AG10803 (cell line): ENCODE data around the gene DLL1.

Experiments used
- DNase-seq: peaks from one replicate; pipeline ENCODE4 v3.0.0; 2010; ENCODE audit warnings: low read depth
- H3K4me3 ChIP-seq: 2 replicates; pipeline ENCODE4 v1.5.1; 2011; ENCODE audit warnings: mild to moderate bottlenecking, low read length, control low read depth
- CTCF ChIP-seq: conservative IDR thresholded peaks from 2 replicates; pipeline ENCODE4 v1.5.1; 2011; ENCODE audit warnings: mild to moderate bottlenecking, low read length, control low read depth, inconsistent platforms

Gene DLL1

DNA sequence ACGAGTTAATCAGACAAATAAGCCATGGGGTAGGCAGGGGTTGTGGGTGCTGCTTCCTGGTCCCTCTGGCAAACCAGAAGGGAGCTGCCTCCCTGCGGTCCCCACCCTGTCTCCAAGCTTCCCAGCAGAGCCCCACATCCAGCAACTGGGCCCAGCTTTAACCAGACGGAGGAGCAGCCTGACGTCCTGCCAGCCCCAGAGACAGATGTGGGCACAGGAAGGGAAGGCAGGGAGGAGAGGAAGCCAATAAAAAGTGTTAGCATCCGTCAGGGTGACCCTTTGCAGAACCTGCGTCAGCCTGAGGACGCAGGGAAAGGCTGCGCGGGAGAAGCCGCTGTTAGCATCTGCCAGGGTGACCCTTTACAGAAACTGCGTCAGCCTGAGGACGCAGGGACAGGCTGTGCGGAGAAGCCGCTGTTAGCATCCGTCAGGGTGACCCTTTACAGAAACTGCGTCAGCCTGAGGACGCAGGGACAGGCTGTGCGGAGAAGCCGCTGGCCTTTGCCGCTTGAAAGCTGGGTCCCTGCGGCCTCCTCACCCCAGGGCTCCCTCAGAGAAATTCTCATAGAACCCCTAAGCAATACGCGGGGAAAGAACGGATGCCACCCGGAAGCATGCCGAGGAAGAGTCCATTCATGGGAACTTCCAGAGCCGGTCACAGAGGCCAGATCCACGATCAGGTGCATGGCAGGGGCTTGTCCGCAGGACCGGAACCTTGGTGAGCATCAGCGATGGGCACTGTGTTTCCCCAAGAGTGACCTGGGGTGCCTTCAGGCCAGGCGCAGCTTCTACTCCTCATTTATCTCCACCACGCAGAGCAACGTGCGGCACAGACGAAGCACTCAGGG lies 15.9 kb downstream of the DLL1 start:
- TF ChIP-seq CTCF: no peak
- H3K4me3 ChIP-seq: no peak overlapping the region
- DNase-seq: no peak

DNA sequence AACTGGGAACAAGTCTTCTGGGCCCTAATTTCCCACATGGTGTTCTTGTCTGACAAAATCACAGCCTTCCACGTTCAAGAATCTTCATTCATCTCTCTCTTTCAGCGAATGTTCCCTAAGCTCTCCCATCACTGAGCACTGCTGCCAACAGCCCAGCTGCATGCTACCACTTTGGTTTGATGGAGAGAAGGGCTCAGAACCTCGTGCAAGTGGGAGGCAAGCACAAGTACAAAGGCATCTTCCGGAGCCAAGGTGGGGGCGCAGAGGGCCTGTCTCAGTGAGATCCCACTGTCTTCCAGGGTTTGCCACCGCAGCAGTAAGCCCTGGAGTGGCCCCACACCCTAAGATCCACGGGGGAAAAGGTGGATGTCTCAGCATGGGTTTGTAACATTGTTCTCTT lies 17.2 kb downstream of the DLL1 start:
- no peak for DNase-seq
- H3K4me3 ChIP-seq: no peak overlapping the region
- TF ChIP-seq CTCF: no peak

GRCh38 chr6:170273191-170273590 lies 17.7 kb downstream of the DLL1 start:
- DNase-seq: no peak

DNA sequence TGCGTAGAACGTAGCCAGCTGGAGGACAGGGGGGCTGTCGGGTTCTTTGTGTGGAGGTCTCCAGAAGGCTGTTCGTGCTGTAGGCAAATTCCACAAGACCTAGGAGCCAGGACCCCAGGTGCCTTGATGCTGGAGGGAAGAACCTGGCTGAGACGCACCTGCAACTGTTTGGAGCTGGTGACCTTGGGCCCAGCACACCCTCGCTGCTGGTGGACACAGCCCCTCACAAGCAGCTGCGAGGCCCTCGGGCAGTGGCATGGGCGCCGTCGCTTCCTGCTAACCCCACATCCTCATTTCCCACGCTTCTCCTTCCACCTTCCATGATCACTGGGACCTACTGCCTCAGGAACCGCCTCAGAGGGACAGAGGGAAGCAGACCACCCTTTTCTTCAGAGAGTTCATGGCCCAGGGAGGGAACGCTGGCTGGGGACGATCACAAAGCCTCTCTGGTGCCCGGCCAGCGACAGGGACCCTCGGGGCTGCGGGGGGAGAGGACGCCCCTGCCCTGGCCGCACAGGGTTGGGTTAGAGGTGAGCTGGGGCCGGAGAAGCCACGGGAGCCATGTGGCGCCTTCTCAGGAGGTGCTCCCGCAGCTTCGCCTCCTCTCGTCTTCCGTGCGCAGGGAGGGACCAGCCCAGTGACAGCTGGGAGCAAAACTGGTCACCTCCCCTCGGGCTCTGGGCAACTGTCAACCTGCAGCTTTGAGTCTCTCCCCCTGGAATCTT lies 18.4 kb downstream of the DLL1 start:
- no peak for TF ChIP-seq CTCF
- no peak overlapping the region for H3K4me3 ChIP-seq
- DNase-seq: no peak

More at GRCh38 chr6:170273191-170273590, 17.7 kb downstream of the DLL1 start:
- no peak overlapping the region for H3K4me3 ChIP-seq
- no peak for TF ChIP-seq CTCF

DNA sequence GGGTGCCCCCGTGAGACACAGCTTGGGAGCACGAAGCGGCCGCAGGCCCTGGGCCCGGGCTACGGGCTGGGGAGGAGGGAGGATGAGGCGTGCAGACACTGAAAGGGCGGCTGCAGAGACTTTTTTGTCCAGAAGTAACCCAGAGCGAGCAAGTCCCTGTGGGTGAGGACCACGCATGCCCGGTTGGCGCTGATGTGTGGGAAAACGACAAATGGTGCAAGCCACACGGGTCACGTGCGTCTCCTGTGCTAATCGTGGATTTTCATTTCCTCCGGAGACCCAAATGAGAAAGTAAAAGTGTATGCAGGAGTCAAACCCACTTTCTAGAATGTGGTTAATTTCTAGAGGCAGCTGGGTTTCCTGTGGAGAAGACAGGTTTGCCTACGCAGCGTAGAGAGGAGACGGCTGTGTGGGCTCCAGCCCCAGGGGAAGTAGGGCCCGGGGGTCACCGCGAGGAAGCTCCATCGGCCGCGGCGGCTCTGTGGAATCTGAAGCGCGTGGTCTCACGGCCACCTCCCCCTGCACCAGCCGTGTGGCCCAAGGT lies 19.0 kb downstream of the DLL1 start:
- DNase-seq: no peak
- no peak for TF ChIP-seq CTCF
- H3K4me3 ChIP-seq: no peak overlapping the region

DNA sequence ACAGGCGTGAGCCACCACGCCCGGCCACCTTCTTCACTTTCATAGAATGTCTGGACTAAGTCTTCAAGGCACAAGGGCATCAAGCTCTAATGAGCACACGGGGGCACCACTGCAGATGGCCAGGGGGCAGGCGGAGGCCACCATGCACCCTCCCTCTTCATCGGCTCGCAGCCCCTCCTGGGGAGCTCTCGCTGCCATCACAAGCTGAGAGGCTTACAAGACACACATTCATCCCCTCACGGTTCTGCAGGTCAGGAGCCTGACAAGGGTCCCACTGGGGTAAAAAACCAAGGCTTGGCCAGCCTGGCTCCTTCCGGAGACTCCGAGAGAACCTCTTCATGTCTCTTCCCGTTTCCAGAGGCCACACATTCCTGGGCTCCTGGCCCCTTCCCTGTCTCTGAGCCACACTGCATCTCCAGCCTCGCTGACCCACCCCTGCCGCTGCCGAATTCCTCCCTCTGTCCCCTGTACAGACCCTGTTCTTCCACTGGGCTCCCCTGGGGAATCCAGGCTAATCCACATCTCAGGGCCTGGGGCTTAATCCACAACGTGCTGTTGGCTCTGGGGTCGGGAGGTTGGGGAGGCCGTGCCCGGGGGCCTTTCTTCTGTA lies 19.8 kb downstream of the DLL1 start:
- no peak for TF ChIP-seq CTCF

More for the DNA sequence above, 19.8 kb downstream of the DLL1 start:
- H3K4me3 ChIP-seq: no peak overlapping the region
- no peak for DNase-seq
